Vagina (tissue), 2 donors: ENCODE measurements around the gene LIMD2. TPM values are rescaled to one million over a fixed set of nuclear protein-coding genes. Genes with fewer than 3 reads are reported as not detected.

Experiments used
- DNase-seq, 2 donors: peaks; one replicate each; pipeline ENCODE4 v3.0.0-alpha.2; 2017; ENCODE audit errors: extremely low spot score in 2 of 2
- H3K27ac ChIP-seq: fragments of 200-600 bp; sonication (generic); one replicate; pipeline ENCODE4 v1.5.1; 2019
- H3K27me3 ChIP-seq: fragments of 200-600 bp; sonication (generic); one replicate; pipeline ENCODE4 v1.5.1; 2019
- H3K36me3 ChIP-seq, 2 donors: fragments of 200-600 bp; sonication (generic); one replicate each; pipeline ENCODE4 v1.5.1; 2017 to 2019
- H3K4me1 ChIP-seq: fragments of 200-600 bp; sonication (generic); one replicate; pipeline ENCODE4 v1.5.1; 2019
- H3K4me3 ChIP-seq, 2 donors: fragments of 200-600 bp; sonication (generic); 1 replicate in 1 of 2; 2 replicates in 1 of 2; pipeline ENCODE4 v1.5.1; 2016 to 2019
- H3K9me3 ChIP-seq: fragments of 200-600 bp; sonication (generic); one replicate; pipeline ENCODE4 v1.5.1; 2019
- CTCF ChIP-seq, 3 experiments: fragments of 450-650 bp in 2 of 3; fragments of 200-600 bp in 1 of 3; sonication (generic) in 1 of 3; IDR thresholded peaks; one replicate each; pipeline ENCODE4 v1.5.1; 2017 to 2019; ENCODE audit warnings: antibody characterized with exemption in 3 of 3, mild to moderate bottlenecking in 2 of 3, moderate library complexity in 2 of 3
- POLR2A ChIP-seq, 2 donors: fragments of 450-650 bp; IDR thresholded peaks; one replicate each; pipeline ENCODE4 v1.6.1; 2017; ENCODE audit warnings: antibody characterized with exemption in 2 of 2, mild to moderate bottlenecking in 2 of 2, moderate library complexity in 2 of 2
- POLR2AphosphoS5 ChIP-seq, 2 donors: sonication (generic); formaldehyde crosslinking; IDR thresholded peaks; one replicate each; pipeline ENCODE4 v1.9.0; 2017; ENCODE audit warnings: antibody characterized with exemption in 2 of 2, mild to moderate bottlenecking in 2 of 2, low read depth in 1 of 2; ENCODE audit not compliant: insufficient read depth in 1 of 2
- intact Hi-C: fragments of 100-400 bp; cut with DNase I; formaldehyde crosslinking; loops from one replicate; pipeline ENCODE4 v1.15.1; 2023
- total RNA-seq: library from RNA; depleted of rRNA; stranded (reverse); fragments of >200 nt; gene quantifications from one replicate; pipeline ENCODE4 v1.2.3, GENCODE V29; 2016

Gene LIMD2
- total RNA-seq, 1 donor from 2014 or later, result 22.6 TPM

DNA sequence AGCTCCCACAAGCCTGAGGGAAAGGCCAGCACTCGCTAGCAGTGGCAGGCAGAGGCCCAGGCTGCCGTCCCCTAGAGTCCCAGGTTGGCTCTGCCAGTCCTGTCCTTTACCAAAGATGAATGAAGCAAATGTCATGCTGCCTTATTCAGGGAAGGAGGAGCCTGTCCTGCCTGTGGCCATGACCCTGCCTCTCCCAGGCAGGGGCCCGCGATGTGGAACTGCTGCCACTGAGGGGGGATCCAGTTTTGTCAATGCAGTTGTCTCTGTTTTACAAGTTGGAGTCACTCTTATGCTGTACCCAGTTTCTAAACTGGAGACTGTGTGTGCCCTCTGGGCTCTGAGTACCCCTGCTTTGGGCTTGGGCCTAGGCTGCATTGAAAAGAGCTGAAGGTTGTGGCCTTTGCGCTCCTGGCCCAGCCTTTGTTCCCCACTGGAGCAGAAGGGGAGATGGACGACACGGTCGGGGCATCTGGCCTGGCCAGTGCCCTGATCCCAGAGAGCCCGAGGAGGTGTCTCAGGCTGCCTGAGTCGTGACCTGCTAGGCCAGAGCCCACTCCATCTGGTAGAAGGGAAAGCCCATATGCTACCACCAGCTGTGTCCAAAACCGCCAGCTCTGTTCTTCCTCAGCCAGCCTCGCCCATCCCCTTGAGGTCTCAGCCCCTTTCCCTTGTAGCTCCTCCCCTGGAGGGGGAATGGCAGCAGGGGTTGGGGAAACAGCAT lies 5.5 kb downstream of the LIMD2 start:
- peaks cover 4 to 50% of the 10 kb centered on the region in 2 donors for H3K36me3 ChIP-seq
- no peaks in the 10 kb centered on the region for H3K9me3 ChIP-seq
- H3K4me1 ChIP-seq, result peaks cover 23% of the 10 kb centered on the region
- H3K27me3 ChIP-seq, result no peaks in the 10 kb centered on the region
- intact Hi-C loops, result no loop called here
- no peak for TF ChIP-seq POLR2AphosphoS5 (IDR thresholded peaks at IDR 0.05; ENCODE audit: insufficient read depth in 1 of 2, low read depth in 1 of 2)
- no peak for TF ChIP-seq POLR2A (IDR thresholded peaks at IDR 0.05)
- TF ChIP-seq CTCF (IDR thresholded peaks at IDR 0.05), result no peak
- no peak for DNase-seq
- H3K4me3 ChIP-seq, result no peak overlapping the region
- no peak overlapping the region for H3K27ac ChIP-seq

GRCh38 chr17:63693411-63694113 lies 6.4 kb downstream of the LIMD2 start:
- Histone ChIP-seq H3K27me3 (no peaks in the 10 kb centered on the region), H3K9me3 (no peaks in the 10 kb centered on the region), H3K27ac (no peak overlapping the region), H3K36me3 (peaks cover 4 to 58% of the 10 kb centered on the region in 2 donors), H3K4me3 (no peak overlapping the region), H3K4me1 (peaks cover 15% of the 10 kb centered on the region)
- intact Hi-C loops, result no loop called here
- TF ChIP-seq POLR2A (IDR thresholded peaks at IDR 0.05), result no peak
- no peak for TF ChIP-seq POLR2AphosphoS5 (IDR thresholded peaks at IDR 0.05; ENCODE audit: insufficient read depth in 1 of 2, low read depth in 1 of 2)
- TF ChIP-seq CTCF (IDR thresholded peaks at IDR 0.05), result no peak
- DNase-seq, result no peak

- no peaks in the 10 kb centered on the region for H3K27me3 ChIP-seq
- intact Hi-C loops, result no loop called here
- TF ChIP-seq POLR2A (IDR thresholded peaks at IDR 0.05) (no peak), CTCF (IDR thresholded peaks at IDR 0.05) (no peak), POLR2AphosphoS5 (IDR thresholded peaks at IDR 0.05; ENCODE audit: insufficient read depth in 1 of 2, low read depth in 1 of 2) (no peak)
- peaks cover 2% of the 10 kb centered on the region for H3K4me1 ChIP-seq
- H3K36me3 ChIP-seq, result peaks cover 4 to 62% of the 10 kb centered on the region in 2 donors
- no peak overlapping the region for H3K27ac ChIP-seq
- no peak for DNase-seq
- no peaks in the 10 kb centered on the region for H3K9me3 ChIP-seq
- H3K4me3 ChIP-seq, result no peak overlapping the region
Observed at GRCh38 chr17:63692195-63692816, 7.6 kb downstream of the LIMD2 start.

GRCh38 chr17:63689479-63689878 lies 10.4 kb downstream of the LIMD2 start:
- Histone ChIP-seq H3K4me3 (no peak overlapping the region), H3K36me3 (peaks cover 4 to 62% of the 10 kb centered on the region in 2 donors), H3K27ac (no peak overlapping the region), H3K27me3 (no peaks in the 10 kb centered on the region), H3K9me3 (no peaks in the 10 kb centered on the region), H3K4me1 (peaks cover 6% of the 10 kb centered on the region)
- intact Hi-C loops, result no loop called here
- no peak for DNase-seq
- TF ChIP-seq CTCF (IDR thresholded peaks at IDR 0.05) (no peak), POLR2A (IDR thresholded peaks at IDR 0.05) (no peak), POLR2AphosphoS5 (IDR thresholded peaks at IDR 0.05; ENCODE audit: insufficient read depth in 1 of 2, low read depth in 1 of 2) (no peak)
